SK-N-MC (cell line): Measurements from ENCODE around the gene BACH2.

Source experiments
- DNase-seq: peaks from one replicate; pipeline ENCODE4 v3.0.0-alpha.2; 2011; ENCODE audit warnings: low read depth, low spot score
- H3K27ac ChIP-seq: fragments of 200-600 bp; sonication (generic); 2 replicates; pipeline ENCODE4 v1.5.1; 2016; ENCODE audit warnings: mixed run types
- H3K36me3 ChIP-seq: fragments of 200-600 bp; sonication (generic); 2 replicates; pipeline ENCODE4 v1.6.1; 2017; ENCODE audit warnings: antibody characterized with exemption, low read length, mixed read lengths; ENCODE audit not compliant: insufficient read depth
- H3K4me3 ChIP-seq: fragments of 200-600 bp; sonication (generic); 2 replicates; pipeline ENCODE4 v1.5.1; 2016
- H3K9ac ChIP-seq: fragments of 200-600 bp; sonication (generic); 2 replicates; pipeline ENCODE4 v1.8.0; 2017; ENCODE audit warnings: mixed run types, mixed read lengths; ENCODE audit not compliant: insufficient read length
- H3K9me3 ChIP-seq: fragments of 200-600 bp; sonication (generic); 2 replicates; pipeline ENCODE4 v1.6.1; 2017; ENCODE audit warnings: low read depth, mild to moderate bottlenecking, antibody characterized with exemption, low read length, moderate library complexity, mixed read lengths
- EZH2 ChIP-seq: fragments of 200-600 bp; sonication (generic); IDR thresholded peaks from one replicate; pipeline ENCODE4 v1.6.1; 2017; ENCODE audit warnings: antibody characterized with exemption
- FOXP2 ChIP-seq: optimal IDR thresholded peaks from 2 replicates; pipeline ENCODE3; 2011; ENCODE audit warnings: mild to moderate bottlenecking, moderate library complexity; ENCODE audit not compliant: insufficient read depth; ENCODE audit errors: extremely low read length, control extremely low read depth
- POLR2AphosphoS5 ChIP-seq: IDR thresholded peaks from 2 replicates; pipeline ENCODE4 v1.6.1; 2012; ENCODE audit warnings: mild to moderate bottlenecking, low read depth, low read length, borderline replicate concordance

The BACH2 gene

DNA sequence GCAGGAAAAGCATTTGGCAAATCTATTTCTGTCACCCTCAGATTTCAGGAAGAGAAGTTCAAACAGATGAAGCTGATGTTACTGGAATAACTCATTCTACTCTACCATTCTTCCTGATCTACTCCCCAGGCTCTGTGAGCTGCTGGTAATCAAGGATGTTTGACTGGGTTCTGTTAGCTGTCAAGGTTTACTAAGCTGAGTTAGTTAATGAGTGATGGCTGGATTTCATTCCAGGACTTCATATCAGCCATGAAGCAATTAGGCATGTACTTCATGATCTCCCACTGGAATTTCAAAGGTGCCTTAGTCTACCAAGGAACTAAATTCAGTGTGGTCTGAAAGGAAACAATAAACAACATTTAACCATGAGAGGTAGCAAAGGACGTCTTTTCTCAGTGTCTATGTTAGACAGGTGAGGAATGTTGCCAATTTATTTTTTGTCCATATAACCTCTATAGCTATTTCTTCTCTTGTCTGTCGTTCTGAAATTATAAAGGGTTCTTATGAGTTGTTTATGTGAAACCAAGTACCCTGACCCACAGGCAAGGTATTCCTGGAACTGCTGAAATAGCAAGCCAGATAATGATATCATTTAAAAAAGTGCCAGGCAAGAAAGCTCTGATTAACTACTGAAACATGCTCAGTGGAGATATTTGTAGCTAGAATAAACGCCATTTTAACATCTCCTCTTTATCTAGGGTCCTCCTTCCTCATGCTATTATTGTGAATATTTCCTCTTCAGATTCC, 112.9 kb downstream of the BACH2 start:
- H3K27ac ChIP-seq, result no peak overlapping the region
- H3K36me3 ChIP-seq, result no peaks in the 10 kb centered on the region
- DNase-seq, result no peak
- H3K9ac ChIP-seq, result no peak overlapping the region
- H3K9me3 ChIP-seq, result no peaks in the 10 kb centered on the region
- no peak for TF ChIP-seq POLR2AphosphoS5
- no peak for TF ChIP-seq FOXP2
- TF ChIP-seq EZH2, result no peak
- H3K4me3 ChIP-seq, result no peak overlapping the region

DNA sequence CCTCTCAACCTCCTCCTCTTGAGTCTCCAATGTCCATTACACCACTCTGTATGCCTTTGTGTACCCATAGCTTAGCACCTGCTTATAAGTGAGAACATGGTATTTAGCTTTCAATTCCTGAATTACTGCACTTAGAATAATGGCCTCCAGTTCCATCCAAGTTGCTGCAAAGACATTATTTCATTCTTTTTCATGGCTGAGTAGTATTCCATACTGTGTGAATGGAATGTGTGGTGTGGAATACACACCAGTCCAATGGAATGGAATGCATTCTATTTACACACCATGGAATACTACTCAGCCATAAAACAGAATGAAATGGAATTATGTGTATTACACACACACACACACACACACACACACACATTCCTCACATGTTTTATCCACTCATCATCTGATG, 116.1 kb downstream of the BACH2 start:
- H3K9me3 ChIP-seq, result no peaks in the 10 kb centered on the region
- TF ChIP-seq FOXP2 (no peak), POLR2AphosphoS5 (no peak), EZH2 (no peak)
- no peak overlapping the region for H3K4me3 ChIP-seq

DNA sequence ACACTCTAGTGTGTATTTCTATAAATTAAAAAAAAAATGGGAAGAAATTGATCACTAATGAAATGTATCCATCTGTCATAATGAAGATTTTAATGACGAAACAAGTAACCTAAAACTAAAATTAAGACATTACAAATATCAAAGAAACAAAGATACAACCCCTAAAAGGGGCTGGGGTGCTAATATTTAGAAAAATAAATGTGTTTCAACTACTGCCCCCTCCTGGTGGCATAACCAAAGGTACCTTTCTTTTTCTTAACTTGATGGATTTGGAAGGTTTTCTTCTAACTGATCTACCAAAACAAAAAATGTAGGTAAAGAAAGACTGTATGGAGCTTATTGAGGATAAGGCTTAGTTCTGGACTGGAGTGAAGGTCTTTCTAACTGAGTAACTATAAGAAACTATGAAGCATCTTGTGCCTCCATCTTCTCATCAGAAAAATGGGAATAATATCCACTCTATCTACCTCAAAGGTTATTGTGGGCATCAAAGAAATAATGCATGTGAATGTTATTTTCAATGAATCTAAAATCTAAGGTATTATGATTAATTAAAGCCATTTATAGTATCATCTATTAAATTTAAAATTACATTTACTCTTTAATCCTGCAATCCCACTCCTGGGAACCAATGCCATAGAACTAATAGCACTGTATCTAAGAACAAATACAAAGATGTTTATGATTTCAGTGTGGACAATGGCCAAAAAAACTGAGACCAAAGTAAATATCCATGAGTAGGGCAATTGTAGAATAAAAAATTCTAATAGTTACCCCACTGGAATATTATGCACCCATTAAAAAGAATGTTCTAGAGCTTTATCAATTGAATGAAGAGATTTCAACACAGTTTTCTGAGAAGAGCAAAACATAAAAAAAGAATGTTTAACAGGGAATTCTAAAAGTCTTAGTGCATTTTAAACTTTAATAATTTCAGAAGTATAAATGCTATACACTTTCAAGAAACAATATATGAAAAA, 117.2 kb downstream of the BACH2 start:
- H3K4me3 ChIP-seq, result no peak overlapping the region
- no peak overlapping the region for H3K9ac ChIP-seq
- DNase-seq, result no peak
- TF ChIP-seq POLR2AphosphoS5 (no peak), FOXP2 (no peak), EZH2 (no peak)
- no peaks in the 10 kb centered on the region for H3K36me3 ChIP-seq
- H3K9me3 ChIP-seq, result no peaks in the 10 kb centered on the region
- no peak overlapping the region for H3K27ac ChIP-seq

More for the DNA sequence above, 116.1 kb downstream of the BACH2 start:
- no peak overlapping the region for H3K27ac ChIP-seq
- DNase-seq, result no peak
- no peak overlapping the region for H3K9ac ChIP-seq
- no peaks in the 10 kb centered on the region for H3K36me3 ChIP-seq

- H3K9me3 ChIP-seq, result no peaks in the 10 kb centered on the region
- no peaks in the 10 kb centered on the region for H3K36me3 ChIP-seq
- no peak overlapping the region for H3K4me3 ChIP-seq
- DNase-seq, result no peak
- TF ChIP-seq EZH2 (no peak), POLR2AphosphoS5 (no peak), FOXP2 (no peak)
- no peak overlapping the region for H3K9ac ChIP-seq
- no peak overlapping the region for H3K27ac ChIP-seq
These were observed 118.2 kb downstream of the BACH2 start for GRCh38 chr6:90178384-90178855.

DNA sequence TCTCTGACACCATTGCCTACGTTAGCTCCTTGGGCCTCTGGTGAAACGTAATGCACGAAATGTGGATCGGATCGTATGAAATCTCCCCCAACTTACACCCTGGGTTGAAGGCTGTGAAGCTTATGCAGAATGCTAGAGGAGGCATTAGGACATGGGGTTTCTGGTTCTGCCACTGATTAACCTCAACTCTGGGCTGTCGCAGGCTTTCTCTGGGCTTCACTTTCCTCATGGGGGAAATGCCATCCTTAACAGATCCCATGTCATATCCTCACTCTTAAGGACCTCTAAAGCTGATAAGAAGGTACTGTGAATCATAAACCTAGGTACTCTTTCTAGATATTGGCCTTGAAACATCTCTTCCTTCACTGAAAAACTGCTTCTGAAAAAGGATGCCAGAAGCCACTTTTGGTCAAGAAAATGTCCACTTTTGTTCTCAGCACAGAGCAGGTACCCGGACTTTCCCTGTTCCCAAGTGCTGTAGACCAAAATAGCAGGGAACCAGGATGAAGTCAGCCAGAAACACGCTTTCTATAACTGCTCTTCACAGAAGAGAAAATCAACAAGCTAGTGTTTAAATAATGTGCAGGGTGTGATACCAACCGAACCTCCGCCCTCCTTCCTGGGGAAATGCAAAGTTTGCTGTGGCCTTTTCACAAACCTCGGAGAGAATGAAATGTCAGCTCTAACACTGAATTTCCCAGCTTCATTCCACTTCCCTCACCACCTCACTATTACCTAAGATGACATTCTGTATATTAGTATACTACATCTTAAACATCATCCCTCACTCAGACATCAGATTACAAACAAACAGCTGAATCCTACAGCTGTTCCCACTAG, 118.9 kb downstream of the BACH2 start:
- Histone ChIP-seq H3K9ac (no peak overlapping the region), H3K9me3 (no peaks in the 10 kb centered on the region), H3K27ac (no peak overlapping the region), H3K4me3 (no peak overlapping the region), H3K36me3 (no peaks in the 10 kb centered on the region)
- DNase-seq, result no peak
- TF ChIP-seq FOXP2 (no peak), EZH2 (no peak), POLR2AphosphoS5 (no peak)

- no peak for DNase-seq
- no peak overlapping the region for H3K27ac ChIP-seq
- TF ChIP-seq FOXP2 (no peak), EZH2 (no peak), POLR2AphosphoS5 (no peak)
- no peak overlapping the region for H3K4me3 ChIP-seq
- no peak overlapping the region for H3K9ac ChIP-seq
- H3K9me3 ChIP-seq, result no peaks in the 10 kb centered on the region
- no peaks in the 10 kb centered on the region for H3K36me3 ChIP-seq
These were observed 120.8 kb downstream of the BACH2 start for GRCh38 chr6:90175627-90176538.
